ENCODE measurements around the gene UQCRHL. TPM values are rescaled to one million over a fixed set of nuclear protein-coding genes. Genes with fewer than 3 reads are reported as not detected.
A peak's percentile ranks its signal among the peaks of the same experiment; 100 is the strongest.

UQCRHL gene
- total and polyA plus RNA-seq, 2 experiments from 2014 or later, result 2.3 to 3.0 TPM

- TF ChIP-seq, protein P1, sequence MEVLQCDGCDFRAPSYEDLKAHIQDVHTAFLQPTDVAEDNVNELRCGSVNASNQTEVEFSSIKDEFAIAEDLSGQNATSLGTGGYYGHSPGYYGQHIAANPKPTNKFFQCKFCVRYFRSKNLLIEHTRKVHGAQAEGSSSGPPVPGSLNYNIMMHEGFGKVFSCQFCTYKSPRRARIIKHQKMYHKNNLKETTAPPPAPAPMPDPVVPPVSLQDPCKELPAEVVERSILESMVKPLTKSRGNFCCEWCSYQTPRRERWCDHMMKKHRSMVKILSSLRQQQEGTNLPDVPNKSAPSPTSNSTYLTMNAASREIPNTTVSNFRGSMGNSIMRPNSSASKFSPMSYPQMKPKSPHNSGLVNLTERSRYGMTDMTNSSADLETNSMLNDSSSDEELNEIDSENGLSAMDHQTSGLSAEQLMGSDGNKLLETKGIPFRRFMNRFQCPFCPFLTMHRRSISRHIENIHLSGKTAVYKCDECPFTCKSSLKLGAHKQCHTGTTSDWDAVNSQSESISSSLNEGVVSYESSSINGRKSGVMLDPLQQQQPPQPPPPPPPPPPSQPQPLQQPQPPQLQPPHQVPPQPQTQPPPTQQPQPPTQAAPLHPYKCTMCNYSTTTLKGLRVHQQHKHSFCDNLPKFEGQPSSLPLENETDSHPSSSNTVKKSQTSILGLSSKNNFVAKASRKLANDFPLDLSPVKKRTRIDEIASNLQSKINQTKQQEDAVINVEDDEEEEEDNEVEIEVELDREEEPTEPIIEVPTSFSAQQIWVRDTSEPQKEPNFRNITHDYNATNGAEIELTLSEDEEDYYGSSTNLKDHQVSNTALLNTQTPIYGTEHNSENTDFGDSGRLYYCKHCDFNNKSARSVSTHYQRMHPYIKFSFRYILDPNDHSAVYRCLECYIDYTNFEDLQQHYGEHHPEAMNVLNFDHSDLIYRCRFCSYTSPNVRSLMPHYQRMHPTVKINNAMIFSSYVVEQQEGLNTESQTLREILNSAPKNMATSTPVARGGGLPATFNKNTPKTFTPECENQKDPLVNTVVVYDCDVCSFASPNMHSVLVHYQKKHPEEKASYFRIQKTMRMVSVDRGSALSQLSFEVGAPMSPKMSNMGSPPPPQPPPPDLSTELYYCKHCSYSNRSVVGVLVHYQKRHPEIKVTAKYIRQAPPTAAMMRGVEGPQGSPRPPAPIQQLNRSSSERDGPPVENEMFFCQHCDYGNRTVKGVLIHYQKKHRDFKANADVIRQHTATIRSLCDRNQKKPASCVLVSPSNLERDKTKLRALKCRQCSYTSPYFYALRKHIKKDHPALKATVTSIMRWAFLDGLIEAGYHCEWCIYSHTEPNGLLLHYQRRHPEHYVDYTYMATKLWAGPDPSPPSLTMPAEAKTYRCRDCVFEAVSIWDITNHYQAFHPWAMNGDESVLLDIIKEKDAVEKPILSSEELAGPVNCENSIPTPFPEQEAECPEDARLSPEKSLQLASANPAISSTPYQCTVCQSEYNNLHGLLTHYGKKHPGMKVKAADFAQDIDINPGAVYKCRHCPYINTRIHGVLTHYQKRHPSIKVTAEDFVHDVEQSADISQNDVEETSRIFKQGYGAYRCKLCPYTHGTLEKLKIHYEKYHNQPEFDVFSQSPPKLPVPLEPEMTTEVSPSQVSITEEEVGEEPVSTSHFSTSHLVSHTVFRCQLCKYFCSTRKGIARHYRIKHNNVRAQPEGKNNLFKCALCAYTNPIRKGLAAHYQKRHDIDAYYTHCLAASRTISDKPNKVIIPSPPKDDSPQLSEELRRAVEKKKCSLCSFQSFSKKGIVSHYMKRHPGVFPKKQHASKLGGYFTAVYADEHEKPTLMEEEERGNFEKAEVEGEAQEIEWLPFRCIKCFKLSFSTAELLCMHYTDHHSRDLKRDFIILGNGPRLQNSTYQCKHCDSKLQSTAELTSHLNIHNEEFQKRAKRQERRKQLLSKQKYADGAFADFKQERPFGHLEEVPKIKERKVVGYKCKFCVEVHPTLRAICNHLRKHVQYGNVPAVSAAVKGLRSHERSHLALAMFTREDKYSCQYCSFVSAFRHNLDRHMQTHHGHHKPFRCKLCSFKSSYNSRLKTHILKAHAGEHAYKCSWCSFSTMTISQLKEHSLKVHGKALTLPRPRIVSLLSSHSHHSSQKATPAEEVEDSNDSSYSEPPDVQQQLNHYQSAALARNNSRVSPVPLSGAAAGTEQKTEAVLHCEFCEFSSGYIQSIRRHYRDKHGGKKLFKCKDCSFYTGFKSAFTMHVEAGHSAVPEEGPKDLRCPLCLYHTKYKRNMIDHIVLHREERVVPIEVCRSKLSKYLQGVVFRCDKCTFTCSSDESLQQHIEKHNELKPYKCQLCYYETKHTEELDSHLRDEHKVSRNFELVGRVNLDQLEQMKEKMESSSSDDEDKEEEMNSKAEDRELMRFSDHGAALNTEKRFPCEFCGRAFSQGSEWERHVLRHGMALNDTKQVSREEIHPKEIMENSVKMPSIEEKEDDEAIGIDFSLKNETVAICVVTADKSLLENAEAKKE (CRISPR knock-in tag; IDR thresholded peaks at IDR 0.05), result no peak
- peak; percentile 45; the same call in 1 of the 2 replicates for TF ChIP-seq POLR2AphosphoS5 (IDR thresholded peaks at IDR 0.05; ENCODE audit: low read depth)
- TF ChIP-seq ZNF331 (CRISPR knock-in tag; IDR thresholded peaks at IDR 0.05; ENCODE audit: low read depth), result no peak
Observed at GRCh38 chr1:15834406-15835204, 27.2 kb upstream of the UQCRHL start (continued).

DNA sequence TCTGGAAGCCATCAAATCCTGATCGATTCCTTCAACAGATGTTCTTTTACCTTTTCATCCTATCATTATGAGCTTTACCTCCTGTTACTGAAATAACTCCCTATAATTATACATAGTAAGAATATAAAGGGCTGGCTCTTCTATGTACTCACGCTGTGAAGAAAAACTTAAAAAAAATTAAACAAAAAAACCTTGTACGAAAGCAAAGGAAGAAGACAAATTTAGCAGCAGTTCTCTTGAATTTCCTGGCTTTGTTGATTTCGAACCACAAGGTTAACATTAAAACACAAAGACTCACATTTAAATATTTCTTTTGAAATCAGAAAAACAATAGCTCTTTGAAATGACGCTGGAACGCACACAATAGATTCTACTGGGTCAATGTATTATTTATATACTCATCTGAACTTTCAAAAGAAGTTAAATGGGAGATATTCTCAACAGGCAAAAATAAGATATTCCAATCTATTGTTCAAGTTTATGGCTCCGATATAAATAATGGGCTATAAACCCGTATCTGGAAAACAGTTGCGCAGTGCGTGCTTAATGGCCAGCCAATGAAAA is 26.5 kb upstream of the UQCRHL start:
- peaks cover 8% of the 10 kb centered on the region; the same call in 1 of the 2 replicates for H3K27me3 ChIP-seq (ENCODE audit: insufficient read depth)
- H3K4me1 Mint-ChIP-seq, result peaks cover 36% of the 10 kb centered on the region
- peak overlapping the region; percentile 80 for H3K4me2 ChIP-seq
- peaks cover 13% of the 10 kb centered on the region for H3K4me1 ChIP-seq (ENCODE audit: insufficient read depth)
- H3K4me3 Mint-ChIP-seq, result peak overlapping the region; percentile 92
- DNase-seq (ENCODE audit: low spot score) (no peak), ATAC-seq (no peak)
- peak overlapping the region; percentile 100 for H3K27ac Mint-ChIP-seq
- H3K9me2 ChIP-seq (ENCODE audit: insufficient read depth), result no peaks in the 10 kb centered on the region
- H2AFZ ChIP-seq, result no peak overlapping the region
- peaks cover 15% of the 10 kb centered on the region for H3K36me3 Mint-ChIP-seq (ENCODE audit: low read depth)
- TF ChIP-seq CREB1 (CRISPR knock-in tag; IDR thresholded peaks at IDR 0.05; ENCODE audit: low read depth) (peak; percentile 31; the same call in 1 of the 2 replicates), NANOG (IDR thresholded peaks at IDR 0.05; ENCODE audit: borderline replicate concordance) (peak; percentile 28; the same call in 1 of the 2 replicates), ETS1 (IDR thresholded peaks at IDR 0.05) (0 out of 2 replicates have a peak, but pooled peaks have one; percentile 22)
- TF ChIP-seq, protein P2, sequence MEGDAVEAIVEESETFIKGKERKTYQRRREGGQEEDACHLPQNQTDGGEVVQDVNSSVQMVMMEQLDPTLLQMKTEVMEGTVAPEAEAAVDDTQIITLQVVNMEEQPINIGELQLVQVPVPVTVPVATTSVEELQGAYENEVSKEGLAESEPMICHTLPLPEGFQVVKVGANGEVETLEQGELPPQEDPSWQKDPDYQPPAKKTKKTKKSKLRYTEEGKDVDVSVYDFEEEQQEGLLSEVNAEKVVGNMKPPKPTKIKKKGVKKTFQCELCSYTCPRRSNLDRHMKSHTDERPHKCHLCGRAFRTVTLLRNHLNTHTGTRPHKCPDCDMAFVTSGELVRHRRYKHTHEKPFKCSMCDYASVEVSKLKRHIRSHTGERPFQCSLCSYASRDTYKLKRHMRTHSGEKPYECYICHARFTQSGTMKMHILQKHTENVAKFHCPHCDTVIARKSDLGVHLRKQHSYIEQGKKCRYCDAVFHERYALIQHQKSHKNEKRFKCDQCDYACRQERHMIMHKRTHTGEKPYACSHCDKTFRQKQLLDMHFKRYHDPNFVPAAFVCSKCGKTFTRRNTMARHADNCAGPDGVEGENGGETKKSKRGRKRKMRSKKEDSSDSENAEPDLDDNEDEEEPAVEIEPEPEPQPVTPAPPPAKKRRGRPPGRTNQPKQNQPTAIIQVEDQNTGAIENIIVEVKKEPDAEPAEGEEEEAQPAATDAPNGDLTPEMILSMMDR (conservative IDR thresholded peaks at IDR 0.05; ENCODE audit: low read depth in 2 of 2), result no peak
- H3K4me3 ChIP-seq, result peak overlapping the region; percentile 86
- H3K27ac ChIP-seq (ENCODE audit: low read depth), result peak overlapping the region; percentile 100
- H3K9me3 Mint-ChIP-seq, result no peaks in the 10 kb centered on the region; the same call in 2 of the 3 replicates
- H4K20me1 ChIP-seq (replicated peaks; ENCODE audit: insufficient read depth), result no peaks in the 10 kb centered on the region
- peaks cover 7% of the 10 kb centered on the region; the same call in 1 of the 2 replicates for H3K79me2 ChIP-seq (replicated peaks; ENCODE audit: insufficient read depth)
- peaks cover 30% of the 10 kb centered on the region for H3K27me3 Mint-ChIP-seq (ENCODE audit: insufficient read depth, low read depth, poor library complexity)
- peaks cover 9% of the 10 kb centered on the region; the same call in 1 of the 2 replicates for H3F3A ChIP-seq (replicated peaks; ENCODE audit: low read depth)
- no peaks in the 10 kb centered on the region for H3K36me3 ChIP-seq (ENCODE audit: insufficient read depth)
